GM12801 (cell line): ENCODE measurements around the gene DIDO1.

Source experiments
- TF ChIP-seq, protein P1 (sequence below): IDR thresholded peaks from one replicate; pipeline ENCODE4 v1.5.1; 2011; ENCODE audit warnings: control low read depth; ENCODE audit not compliant: insufficient read length; ENCODE audit errors: extremely low read depth

The DIDO1 gene

GRCh38 chr20:62959998-62960436, 33.7 kb upstream of the DIDO1 start:
- TF ChIP-seq, protein P1, sequence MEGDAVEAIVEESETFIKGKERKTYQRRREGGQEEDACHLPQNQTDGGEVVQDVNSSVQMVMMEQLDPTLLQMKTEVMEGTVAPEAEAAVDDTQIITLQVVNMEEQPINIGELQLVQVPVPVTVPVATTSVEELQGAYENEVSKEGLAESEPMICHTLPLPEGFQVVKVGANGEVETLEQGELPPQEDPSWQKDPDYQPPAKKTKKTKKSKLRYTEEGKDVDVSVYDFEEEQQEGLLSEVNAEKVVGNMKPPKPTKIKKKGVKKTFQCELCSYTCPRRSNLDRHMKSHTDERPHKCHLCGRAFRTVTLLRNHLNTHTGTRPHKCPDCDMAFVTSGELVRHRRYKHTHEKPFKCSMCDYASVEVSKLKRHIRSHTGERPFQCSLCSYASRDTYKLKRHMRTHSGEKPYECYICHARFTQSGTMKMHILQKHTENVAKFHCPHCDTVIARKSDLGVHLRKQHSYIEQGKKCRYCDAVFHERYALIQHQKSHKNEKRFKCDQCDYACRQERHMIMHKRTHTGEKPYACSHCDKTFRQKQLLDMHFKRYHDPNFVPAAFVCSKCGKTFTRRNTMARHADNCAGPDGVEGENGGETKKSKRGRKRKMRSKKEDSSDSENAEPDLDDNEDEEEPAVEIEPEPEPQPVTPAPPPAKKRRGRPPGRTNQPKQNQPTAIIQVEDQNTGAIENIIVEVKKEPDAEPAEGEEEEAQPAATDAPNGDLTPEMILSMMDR, result no peak

- TF ChIP-seq, protein P1, result no peak
Measured at GRCh38 chr20:62959101-62959971, 33.0 kb upstream of the DIDO1 start.

DNA sequence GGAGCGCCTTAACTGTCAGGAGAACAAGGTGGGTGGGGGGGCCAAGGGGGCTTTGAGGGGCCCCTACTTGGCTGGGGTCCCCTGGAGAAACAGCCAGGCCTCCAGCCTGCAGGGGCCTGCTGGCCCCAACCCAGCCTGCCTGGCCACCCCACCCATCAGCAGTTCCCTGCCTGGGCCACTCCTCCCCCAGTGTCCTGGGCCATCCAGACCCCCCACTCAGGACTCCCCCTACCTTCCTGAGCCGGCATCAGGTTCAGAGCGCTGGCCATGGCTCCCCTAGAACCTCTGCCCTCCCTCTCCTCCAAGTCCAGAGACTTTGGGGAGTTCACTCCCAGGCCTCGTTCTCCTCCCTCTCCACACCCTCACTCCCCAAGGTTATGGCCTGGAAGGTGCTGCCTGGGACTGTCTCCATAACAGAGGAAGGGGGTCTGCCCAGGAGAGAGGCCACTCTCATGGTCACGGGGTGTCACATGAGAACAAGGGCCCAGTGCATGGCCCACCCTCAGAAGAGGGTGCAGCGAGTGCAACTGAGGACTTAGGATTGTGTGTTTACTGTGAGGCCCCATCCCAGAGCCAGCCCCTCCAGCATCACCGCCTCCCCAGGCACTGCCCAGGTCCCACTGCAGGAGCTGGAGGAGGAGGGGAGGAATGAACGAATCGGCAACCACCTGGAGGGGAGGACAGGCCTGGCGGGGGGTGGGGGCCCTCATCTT, 32.2 kb upstream of the DIDO1 start:
- TF ChIP-seq, protein P1, result no peak

DNA sequence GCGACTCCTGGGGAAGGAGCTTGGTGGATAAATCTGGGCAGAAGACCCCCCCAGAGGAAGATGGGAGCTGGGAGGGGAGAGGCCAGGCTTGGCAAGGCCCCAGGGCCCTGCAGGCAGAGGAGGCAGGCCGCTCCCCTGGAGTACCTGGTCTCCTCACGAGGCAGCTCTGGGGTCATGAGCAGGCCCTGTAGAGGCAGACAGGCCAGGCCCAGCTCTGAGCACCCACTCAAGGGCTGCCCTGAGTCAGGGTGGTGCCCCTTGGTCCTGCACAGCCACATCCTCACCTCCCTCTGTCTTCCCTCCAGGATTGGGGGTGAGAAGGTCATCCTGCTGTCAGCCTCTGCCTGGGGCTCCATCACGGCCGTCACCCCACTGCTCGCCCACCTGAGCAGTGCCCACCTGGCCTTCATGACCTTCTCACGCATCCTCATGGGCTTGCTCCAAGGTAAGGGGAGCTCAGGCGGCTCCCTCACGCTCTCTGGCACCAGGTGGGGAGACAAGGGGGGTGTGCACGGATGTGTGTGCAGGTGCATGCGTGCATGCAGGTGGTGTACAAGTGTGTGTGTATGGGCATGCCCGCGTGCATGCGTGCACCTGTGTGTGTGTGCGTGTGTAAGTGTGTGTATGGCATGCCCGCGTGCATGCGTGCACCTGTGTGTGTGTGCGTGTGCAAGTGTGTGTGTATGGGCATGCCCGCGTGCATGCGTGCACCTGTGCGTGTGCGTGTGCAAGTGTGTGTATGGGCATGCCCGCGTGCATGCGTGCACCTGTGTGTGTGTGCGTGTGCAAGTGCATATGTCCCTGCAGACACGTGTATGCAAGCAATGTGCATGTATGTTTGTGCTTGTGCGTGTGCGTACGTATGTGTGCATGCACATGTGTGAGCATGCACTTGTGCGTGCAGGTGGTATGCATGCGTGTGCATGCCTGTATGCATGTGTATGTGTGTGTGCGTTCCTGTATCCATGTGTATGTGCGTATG, 31.1 kb upstream of the DIDO1 start:
- TF ChIP-seq, protein P1, result no peak

DNA sequence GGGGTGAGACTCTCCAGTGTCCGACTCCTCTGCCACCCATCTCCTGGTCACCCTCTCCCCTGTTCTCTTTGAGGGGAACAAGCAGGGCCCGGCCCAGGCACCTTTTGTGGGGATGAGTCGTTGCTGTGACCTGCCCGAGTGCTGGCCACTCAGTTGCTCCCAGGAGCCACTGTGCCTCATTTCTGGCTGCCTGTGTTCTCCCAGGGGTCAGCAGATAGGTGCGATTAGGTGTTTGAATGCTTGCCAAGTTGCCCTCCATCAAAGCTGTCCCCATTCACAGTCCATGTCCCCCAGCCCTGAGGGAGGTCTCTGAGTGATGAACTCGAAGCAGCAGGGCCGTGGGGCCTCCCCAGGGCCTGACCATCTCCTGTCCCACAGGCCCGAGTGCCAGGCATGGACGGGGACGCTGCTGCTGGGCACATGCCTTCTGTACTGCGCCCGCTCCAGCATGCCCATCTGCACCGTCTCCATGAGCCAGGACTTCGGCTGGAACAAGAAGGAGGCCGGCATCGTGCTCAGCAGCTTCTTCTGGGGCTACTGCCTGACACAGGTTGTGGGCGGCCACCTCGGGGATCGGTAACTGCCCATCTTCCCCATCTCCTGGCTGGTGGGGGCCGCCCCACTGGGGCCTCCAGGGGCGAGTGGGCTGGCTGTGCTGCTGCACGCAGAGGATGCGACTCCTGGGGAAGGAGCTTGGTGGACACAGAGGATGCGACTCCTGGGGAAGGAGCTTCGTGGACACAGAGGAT, 30.3 kb upstream of the DIDO1 start:
- TF ChIP-seq, protein P1, result no peak

DNA sequence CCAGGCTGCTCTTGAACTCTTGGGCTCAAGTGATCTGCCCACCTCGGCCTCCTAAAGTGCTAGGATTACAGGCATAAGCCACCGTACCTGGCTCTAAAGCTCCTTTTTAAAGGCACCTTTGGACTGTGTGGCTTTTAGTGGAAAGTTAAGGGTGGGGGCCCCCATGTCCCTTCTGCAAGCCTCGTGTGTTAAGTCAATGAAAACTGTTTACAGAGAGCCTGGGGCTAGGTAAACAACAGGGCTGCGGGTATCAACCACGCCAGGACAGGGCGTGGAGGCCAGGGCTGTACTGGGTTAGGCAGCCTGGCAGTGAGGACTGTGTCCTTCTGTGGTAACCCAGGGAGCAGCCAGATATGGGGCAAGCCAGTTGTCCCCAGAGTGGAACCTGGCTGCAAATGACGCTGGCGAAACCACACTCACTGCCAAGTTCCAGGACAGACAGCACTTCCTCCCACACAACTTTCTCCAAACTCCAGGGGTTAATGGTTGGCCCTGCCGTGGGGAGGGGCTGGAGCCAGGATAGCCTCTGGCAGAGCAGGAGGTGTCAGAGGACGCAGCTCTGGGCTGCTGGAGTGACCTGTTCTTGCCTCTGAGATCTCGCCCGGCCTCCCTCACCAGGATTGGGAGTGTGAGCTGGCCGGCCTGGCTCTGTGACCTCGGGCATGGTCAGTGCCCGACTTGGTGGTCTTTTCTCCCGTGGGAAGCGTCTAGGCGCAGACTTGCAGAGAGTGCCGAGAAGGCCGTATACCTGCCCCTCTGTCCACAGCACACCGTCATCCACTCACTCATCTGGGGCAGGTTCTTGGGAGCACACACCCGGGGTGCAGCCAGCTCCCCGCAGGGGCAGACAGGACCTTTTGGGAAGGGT, 29.4 kb upstream of the DIDO1 start:
- TF ChIP-seq, protein P1, result no peak
